ENCODE results near the gene PTPRN2. TPM values are rescaled to one million over a fixed set of nuclear protein-coding genes. Genes with fewer than 3 reads are reported as not detected.

PTPRN2 gene
- total RNA-seq, 1 experiment from 2014 or later = 2.1 TPM

DNA sequence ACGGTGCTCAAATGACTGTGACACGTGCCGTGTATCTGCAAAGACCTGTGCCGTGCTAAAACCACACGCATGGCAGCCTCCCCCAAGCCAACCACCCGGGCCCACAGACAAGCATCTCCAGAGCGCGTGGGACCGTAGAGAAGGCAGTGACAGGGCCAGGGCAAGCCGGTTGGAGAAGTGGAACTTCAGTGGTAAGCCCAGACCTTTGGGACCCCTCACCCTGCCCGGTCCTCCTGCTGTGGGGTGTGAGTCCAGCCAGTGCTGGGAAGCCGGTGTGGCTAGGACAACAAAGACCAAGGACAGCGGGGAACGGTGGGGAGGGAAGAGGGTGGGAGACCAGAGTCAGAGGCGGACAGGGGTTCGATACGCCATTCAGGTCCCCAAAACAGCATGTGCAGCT lies 774.6 kb downstream of the PTPRN2 start:
- DNase-seq (ENCODE audit: low read depth, low spot score) (no peak), ATAC-seq (no peak)
- intact Hi-C loops (cut with micrococcal nuclease) = no loop called here
- H2AFZ ChIP-seq (ENCODE audit: low read depth, low read length, poor library complexity, severe bottlenecking) = no peak overlapping the region
- BruUV-seq (replicated peaks) = no TSS peak
- no peak overlapping the region for H3K4me2 ChIP-seq (ENCODE audit: low read length)
- no peak overlapping the region for H3K9ac ChIP-seq (ENCODE audit: low read length)
- RAD21 ChIA-PET (ENCODE audit: low non-redundant PET in 1 of 2, low total read pairs in 2 of 2, uncharacterized antibody in 2 of 2, unreplicated experiment in 2 of 2) = no interaction called here
- TF ChIP-seq CBX3 (IDR thresholded peaks at IDR 0.05; ENCODE audit: low read depth) = no peak
- TF ChIP-seq, protein P1, sequence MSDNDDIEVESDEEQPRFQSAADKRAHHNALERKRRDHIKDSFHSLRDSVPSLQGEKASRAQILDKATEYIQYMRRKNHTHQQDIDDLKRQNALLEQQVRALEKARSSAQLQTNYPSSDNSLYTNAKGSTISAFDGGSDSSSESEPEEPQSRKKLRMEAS (IDR thresholded peaks at IDR 0.05) = no peak
- no peak for TF ChIP-seq SIN3A (IDR thresholded peaks at IDR 0.05; ENCODE audit: low read depth)
- TF ChIP-seq, protein P2, sequence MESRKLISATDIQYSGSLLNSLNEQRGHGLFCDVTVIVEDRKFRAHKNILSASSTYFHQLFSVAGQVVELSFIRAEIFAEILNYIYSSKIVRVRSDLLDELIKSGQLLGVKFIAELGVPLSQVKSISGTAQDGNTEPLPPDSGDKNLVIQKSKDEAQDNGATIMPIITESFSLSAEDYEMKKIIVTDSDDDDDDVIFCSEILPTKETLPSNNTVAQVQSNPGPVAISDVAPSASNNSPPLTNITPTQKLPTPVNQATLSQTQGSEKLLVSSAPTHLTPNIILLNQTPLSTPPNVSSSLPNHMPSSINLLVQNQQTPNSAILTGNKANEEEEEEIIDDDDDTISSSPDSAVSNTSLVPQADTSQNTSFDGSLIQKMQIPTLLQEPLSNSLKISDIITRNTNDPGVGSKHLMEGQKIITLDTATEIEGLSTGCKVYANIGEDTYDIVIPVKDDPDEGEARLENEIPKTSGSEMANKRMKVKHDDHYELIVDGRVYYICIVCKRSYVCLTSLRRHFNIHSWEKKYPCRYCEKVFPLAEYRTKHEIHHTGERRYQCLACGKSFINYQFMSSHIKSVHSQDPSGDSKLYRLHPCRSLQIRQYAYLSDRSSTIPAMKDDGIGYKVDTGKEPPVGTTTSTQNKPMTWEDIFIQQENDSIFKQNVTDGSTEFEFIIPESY (IDR thresholded peaks at IDR 0.05; ENCODE audit: extremely low read depth, insufficient replicate concordance, low read length) = no peak
- TF ChIP-seq YY1 (IDR thresholded peaks at IDR 0.05; ENCODE audit: extremely low read depth, insufficient replicate concordance, low read depth, low read length) = no peak
- no peak for TF ChIP-seq SP1 (IDR thresholded peaks at IDR 0.05; ENCODE audit: low read depth)
- TF ChIP-seq, protein P3, sequence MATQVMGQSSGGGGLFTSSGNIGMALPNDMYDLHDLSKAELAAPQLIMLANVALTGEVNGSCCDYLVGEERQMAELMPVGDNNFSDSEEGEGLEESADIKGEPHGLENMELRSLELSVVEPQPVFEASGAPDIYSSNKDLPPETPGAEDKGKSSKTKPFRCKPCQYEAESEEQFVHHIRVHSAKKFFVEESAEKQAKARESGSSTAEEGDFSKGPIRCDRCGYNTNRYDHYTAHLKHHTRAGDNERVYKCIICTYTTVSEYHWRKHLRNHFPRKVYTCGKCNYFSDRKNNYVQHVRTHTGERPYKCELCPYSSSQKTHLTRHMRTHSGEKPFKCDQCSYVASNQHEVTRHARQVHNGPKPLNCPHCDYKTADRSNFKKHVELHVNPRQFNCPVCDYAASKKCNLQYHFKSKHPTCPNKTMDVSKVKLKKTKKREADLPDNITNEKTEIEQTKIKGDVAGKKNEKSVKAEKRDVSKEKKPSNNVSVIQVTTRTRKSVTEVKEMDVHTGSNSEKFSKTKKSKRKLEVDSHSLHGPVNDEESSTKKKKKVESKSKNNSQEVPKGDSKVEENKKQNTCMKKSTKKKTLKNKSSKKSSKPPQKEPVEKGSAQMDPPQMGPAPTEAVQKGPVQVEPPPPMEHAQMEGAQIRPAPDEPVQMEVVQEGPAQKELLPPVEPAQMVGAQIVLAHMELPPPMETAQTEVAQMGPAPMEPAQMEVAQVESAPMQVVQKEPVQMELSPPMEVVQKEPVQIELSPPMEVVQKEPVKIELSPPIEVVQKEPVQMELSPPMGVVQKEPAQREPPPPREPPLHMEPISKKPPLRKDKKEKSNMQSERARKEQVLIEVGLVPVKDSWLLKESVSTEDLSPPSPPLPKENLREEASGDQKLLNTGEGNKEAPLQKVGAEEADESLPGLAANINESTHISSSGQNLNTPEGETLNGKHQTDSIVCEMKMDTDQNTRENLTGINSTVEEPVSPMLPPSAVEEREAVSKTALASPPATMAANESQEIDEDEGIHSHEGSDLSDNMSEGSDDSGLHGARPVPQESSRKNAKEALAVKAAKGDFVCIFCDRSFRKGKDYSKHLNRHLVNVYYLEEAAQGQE (IDR thresholded peaks at IDR 0.05; ENCODE audit: low read depth) = no peak
- no peak for TF ChIP-seq FOSL1 (IDR thresholded peaks at IDR 0.05; ENCODE audit: low read depth)
- TF ChIP-seq ZNF274 (IDR thresholded peaks at IDR 0.05; ENCODE audit: low read depth, low read length) = no peak
- TF ChIP-seq, protein P4, sequence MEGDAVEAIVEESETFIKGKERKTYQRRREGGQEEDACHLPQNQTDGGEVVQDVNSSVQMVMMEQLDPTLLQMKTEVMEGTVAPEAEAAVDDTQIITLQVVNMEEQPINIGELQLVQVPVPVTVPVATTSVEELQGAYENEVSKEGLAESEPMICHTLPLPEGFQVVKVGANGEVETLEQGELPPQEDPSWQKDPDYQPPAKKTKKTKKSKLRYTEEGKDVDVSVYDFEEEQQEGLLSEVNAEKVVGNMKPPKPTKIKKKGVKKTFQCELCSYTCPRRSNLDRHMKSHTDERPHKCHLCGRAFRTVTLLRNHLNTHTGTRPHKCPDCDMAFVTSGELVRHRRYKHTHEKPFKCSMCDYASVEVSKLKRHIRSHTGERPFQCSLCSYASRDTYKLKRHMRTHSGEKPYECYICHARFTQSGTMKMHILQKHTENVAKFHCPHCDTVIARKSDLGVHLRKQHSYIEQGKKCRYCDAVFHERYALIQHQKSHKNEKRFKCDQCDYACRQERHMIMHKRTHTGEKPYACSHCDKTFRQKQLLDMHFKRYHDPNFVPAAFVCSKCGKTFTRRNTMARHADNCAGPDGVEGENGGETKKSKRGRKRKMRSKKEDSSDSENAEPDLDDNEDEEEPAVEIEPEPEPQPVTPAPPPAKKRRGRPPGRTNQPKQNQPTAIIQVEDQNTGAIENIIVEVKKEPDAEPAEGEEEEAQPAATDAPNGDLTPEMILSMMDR (IDR thresholded peaks at IDR 0.05 in 2 of 3, conservative IDR thresholded peaks at IDR 0.05 in 1 of 3; ENCODE audit: borderline replicate concordance in 1 of 3, insufficient read depth in 1 of 3, low read depth in 2 of 3, low read length in 2 of 3) = no peak
- no peak for TF ChIP-seq POLR2AphosphoS5 (IDR thresholded peaks at IDR 0.05; ENCODE audit: low read depth, low read length)
- TF ChIP-seq, protein P5, sequence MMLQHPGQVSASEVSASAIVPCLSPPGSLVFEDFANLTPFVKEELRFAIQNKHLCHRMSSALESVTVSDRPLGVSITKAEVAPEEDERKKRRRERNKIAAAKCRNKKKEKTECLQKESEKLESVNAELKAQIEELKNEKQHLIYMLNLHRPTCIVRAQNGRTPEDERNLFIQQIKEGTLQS (IDR thresholded peaks at IDR 0.05) = no peak
- TF ChIP-seq EGR1 (IDR thresholded peaks at IDR 0.05; ENCODE audit: low read depth) = no peak
- TF ChIP-seq JUND (IDR thresholded peaks at IDR 0.05) = no peak
- no peak for TF ChIP-seq RAD21 (IDR thresholded peaks at IDR 0.05; ENCODE audit: low read depth)
- TF ChIP-seq CEBPB (IDR thresholded peaks at IDR 0.05; ENCODE audit: low read depth) = no peak
- no peak for TF ChIP-seq POLR2A (IDR thresholded peaks at IDR 0.05; ENCODE audit: borderline replicate concordance, extremely low read depth, insufficient read depth, insufficient read length)
- no peak for TF ChIP-seq TCF7L2 (IDR thresholded peaks at IDR 0.05; ENCODE audit: borderline replicate concordance, extremely low read depth, insufficient read depth, insufficient read length)
- CTCF ChIA-PET = no interaction called here
- H3K4me3 ChIP-seq (replicated peaks in 1 of 2; ENCODE audit: low read depth in 1 of 2, low read length in 2 of 2) = no peak overlapping the region
- POLR2A ChIA-PET = no interaction called here
- no peaks in the 10 kb centered on the region for H3K27me3 ChIP-seq (ENCODE audit: insufficient read depth, low read length)
- no peaks in the 10 kb centered on the region for H3K36me3 ChIP-seq (ENCODE audit: control insufficient read depth in 1 of 2, insufficient read depth in 2 of 2, low read length in 2 of 2)
- H4K20me1 ChIP-seq (ENCODE audit: insufficient read depth) = no peaks in the 10 kb centered on the region
- H3K79me2 ChIP-seq (ENCODE audit: insufficient read depth, low read length) = no peaks in the 10 kb centered on the region
- H3K27ac ChIP-seq (ENCODE audit: low read depth, low read length) = no peak overlapping the region
- H3K9me3 ChIP-seq (ENCODE audit: control insufficient read depth in 1 of 2, insufficient read depth in 1 of 2, low read depth in 1 of 2, low read length in 2 of 2) = peaks cover 0 to 7% of the 10 kb centered on the region in 2 experiments; a peak in 1 of 4 replicates
- peaks cover 0 to under 1% of the 10 kb centered on the region in 2 experiments; a peak in 1 of 4 replicates for H3K4me1 ChIP-seq (ENCODE audit: control insufficient read depth in 1 of 2, insufficient read depth in 2 of 2, low read length in 2 of 2)
- no peaks in the 10 kb centered on the region for H3K9me2 ChIP-seq (ENCODE audit: insufficient read depth)
